NOMO-1 treated with DMSO at 0.1 percent for 48 hours (cell line): Measurements from ENCODE around the gene VASH2.
A peak's percentile ranks its signal among the peaks of the same experiment; 100 is the strongest.
"Not testable (repeated sequence)": the region's sequence is repeated elsewhere in the genome, so short reads cannot be mapped to it uniquely, and the experiment has no call there.

ENCODE experiments used
- DNase-seq: peaks from one replicate; lab custom pipeline; 2025; ENCODE audit not compliant: unreplicated experiment; lab: John Stamatoyannopoulos, UW

Gene VASH2

GRCh38 chr1:212979340-212980122, 29.2 kb downstream of the VASH2 start:
- DNase-seq: no peak

- DNase-seq: no peak
Observed at GRCh38 chr1:212980123-212980785, 29.9 kb downstream of the VASH2 start.

- no peak for DNase-seq
Observed at GRCh38 chr1:212981025-212981495, 30.7 kb downstream of the VASH2 start.

GRCh38 chr1:212981571-212982328, 31.4 kb downstream of the VASH2 start:
- no peak for DNase-seq

GRCh38 chr1:212982430-212983152, 32.2 kb downstream of the VASH2 start:
- DNase-seq: no peak

- no peak for DNase-seq
Observed at GRCh38 chr1:212983482-212983881, 33.1 kb downstream of the VASH2 start.

- DNase-seq: no peak
Observed at GRCh38 chr1:212984522-212985291, 34.4 kb downstream of the VASH2 start.

GRCh38 chr1:212986551-212986950, 36.2 kb downstream of the VASH2 start:
- DNase-seq: no peak

GRCh38 chr1:212987702-212988322, 37.5 kb downstream of the VASH2 start:
- DNase-seq: no peak

GRCh38 chr1:212990276-212990675, 39.9 kb downstream of the VASH2 start:
- DNase-seq: no peak

- not testable (repeated sequence) for DNase-seq
Observed at GRCh38 chr1:212993960-212994359, 43.6 kb downstream of the VASH2 start.

- DNase-seq: no peak
Observed at GRCh38 chr1:212994926-212995325, 44.6 kb downstream of the VASH2 start.

GRCh38 chr1:213003256-213003655, 52.9 kb downstream of the VASH2 start:
- DNase-seq: no peak

GRCh38 chr1:213008564-213008963, 58.2 kb downstream of the VASH2 start:
- peak; percentile 63 for DNase-seq

- peak; percentile 17 for DNase-seq
Observed at GRCh38 chr1:213014642-213015041, 64.3 kb downstream of the VASH2 start.

- peak; percentile 96 for DNase-seq
Observed at GRCh38 chr1:213015099-213016050, 65.0 kb downstream of the VASH2 start, which contains the start of gene ANGEL2. ANGEL2 (minus strand) TSS chr1:213015867; CDS start chr1:213015671, 196 bp downstream.

GRCh38 chr1:213017447-213018273, 67.3 kb downstream of the VASH2 start:
- DNase-seq: no peak

- no peak for DNase-seq
Observed at GRCh38 chr1:213019450-213019849, 69.1 kb downstream of the VASH2 start.
